Nephron (organoid): ENCODE measurements around the gene ETS1.

ENCODE experiments used
- H3K27ac Mint-ChIP-seq, 3 experiments: 2 replicates each; pipeline ENCODE4 v1.8.0; 2020; ENCODE audit warnings: mixed read lengths in 3 of 3, mild to moderate bottlenecking in 2 of 3, moderate library complexity in 1 of 3
- H3K27me3 Mint-ChIP-seq: 2 replicates; pipeline ENCODE4 v1.8.0; 2021; ENCODE audit warnings: low read depth, mild to moderate bottlenecking, moderate library complexity, mixed read lengths
- H3K36me3 Mint-ChIP-seq: 2 replicates; pipeline ENCODE4 v1.8.0; 2020; ENCODE audit warnings: low read depth, mixed read lengths
- H3K4me1 Mint-ChIP-seq: 2 replicates; pipeline ENCODE4 v1.8.0; 2020; ENCODE audit warnings: mixed read lengths
- H3K4me3 Mint-ChIP-seq, 3 experiments: 2 replicates each; pipeline ENCODE4 v1.8.0; 2020; ENCODE audit warnings: mild to moderate bottlenecking in 3 of 3, mixed read lengths in 3 of 3, moderate library complexity in 2 of 3
- H3K9me3 Mint-ChIP-seq: 2 replicates; pipeline ENCODE4 v1.8.0; 2020; ENCODE audit warnings: mixed read lengths
- TF ChIP-seq, protein P1 (sequence below), 3 experiments: fragments of 200-600 bp; sonication (generic); IDR thresholded peaks; one replicate each; pipeline ENCODE4 v1.5.0; 2021; ENCODE audit warnings: antibody characterized with exemption in 3 of 3; ENCODE audit not compliant: unreplicated experiment in 3 of 3

Gene ETS1

DNA sequence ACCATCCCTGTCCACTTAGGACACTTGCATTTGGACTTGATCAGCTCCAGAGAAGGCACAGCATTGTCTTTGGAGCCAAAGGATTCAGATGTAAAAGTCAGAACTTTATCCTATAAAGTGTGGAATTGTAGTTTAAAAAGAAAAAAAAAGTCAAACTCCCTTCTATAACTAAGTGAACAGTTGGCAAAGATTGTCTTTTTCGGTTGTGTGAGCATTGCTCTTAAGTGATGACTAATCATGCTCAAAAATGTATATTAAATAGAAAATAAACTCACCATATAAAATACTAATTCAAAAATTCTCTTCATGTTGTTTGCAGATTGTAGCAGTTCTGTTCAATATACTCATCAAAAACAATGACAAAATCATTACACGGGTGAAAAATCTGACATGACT lies 93.8 kb downstream of the ETS1 start:
- peaks cover 30% of the 10 kb centered on the region for H3K36me3 Mint-ChIP-seq
- no peak overlapping the region for H3K4me3 Mint-ChIP-seq
- TF ChIP-seq, protein P1, sequence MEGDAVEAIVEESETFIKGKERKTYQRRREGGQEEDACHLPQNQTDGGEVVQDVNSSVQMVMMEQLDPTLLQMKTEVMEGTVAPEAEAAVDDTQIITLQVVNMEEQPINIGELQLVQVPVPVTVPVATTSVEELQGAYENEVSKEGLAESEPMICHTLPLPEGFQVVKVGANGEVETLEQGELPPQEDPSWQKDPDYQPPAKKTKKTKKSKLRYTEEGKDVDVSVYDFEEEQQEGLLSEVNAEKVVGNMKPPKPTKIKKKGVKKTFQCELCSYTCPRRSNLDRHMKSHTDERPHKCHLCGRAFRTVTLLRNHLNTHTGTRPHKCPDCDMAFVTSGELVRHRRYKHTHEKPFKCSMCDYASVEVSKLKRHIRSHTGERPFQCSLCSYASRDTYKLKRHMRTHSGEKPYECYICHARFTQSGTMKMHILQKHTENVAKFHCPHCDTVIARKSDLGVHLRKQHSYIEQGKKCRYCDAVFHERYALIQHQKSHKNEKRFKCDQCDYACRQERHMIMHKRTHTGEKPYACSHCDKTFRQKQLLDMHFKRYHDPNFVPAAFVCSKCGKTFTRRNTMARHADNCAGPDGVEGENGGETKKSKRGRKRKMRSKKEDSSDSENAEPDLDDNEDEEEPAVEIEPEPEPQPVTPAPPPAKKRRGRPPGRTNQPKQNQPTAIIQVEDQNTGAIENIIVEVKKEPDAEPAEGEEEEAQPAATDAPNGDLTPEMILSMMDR (IDR thresholded peaks at IDR 0.05; ENCODE audit: unreplicated experiment in 3 of 3) = no peak
- peaks cover 63% of the 10 kb centered on the region for H3K4me1 Mint-ChIP-seq
- no peaks in the 10 kb centered on the region for H3K9me3 Mint-ChIP-seq
- H3K27ac Mint-ChIP-seq = no peak overlapping the region
- H3K27me3 Mint-ChIP-seq = no peaks in the 10 kb centered on the region

DNA sequence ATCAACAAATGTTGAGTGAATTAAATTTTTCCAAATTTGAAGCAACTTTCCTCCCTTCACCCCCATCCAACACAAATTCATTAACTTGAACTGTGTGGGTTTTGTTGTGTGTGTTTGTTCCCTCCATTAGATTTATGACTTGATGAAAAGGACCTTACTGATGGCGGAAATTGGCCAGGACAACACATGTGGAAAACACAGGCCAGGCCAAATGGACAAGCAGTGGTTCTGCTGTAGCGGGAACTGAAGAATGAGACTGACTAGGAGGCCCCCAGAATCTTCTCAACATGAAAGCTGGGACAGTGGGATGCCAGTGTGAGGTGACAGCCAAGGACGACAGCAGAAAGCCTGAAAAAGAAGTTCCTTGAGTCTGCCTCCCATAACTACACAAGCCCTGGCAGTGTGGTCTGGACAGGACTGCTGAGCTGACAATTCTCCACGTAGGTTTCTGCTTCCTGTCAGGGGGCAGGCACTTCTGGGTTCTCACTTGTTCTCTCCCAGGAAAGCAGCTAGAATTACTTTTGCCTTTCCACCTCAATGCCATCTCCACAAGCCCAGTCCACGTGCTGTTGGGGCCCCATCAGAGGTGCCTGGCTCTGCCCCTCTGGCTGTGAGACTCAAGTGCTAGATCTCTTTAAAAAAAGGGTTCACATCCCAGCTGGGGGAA lies 94.3 kb downstream of the ETS1 start:
- TF ChIP-seq, protein P1 (IDR thresholded peaks at IDR 0.05; ENCODE audit: unreplicated experiment in 3 of 3) = no peak
- H3K4me3 Mint-ChIP-seq = no peak overlapping the region
- peaks cover 61% of the 10 kb centered on the region for H3K4me1 Mint-ChIP-seq
- no peaks in the 10 kb centered on the region for H3K9me3 Mint-ChIP-seq
- H3K36me3 Mint-ChIP-seq = peaks cover 35% of the 10 kb centered on the region
- H3K27ac Mint-ChIP-seq = peak overlapping the region in 1 of 3 experiments; percentile 18
- H3K27me3 Mint-ChIP-seq = no peaks in the 10 kb centered on the region

DNA sequence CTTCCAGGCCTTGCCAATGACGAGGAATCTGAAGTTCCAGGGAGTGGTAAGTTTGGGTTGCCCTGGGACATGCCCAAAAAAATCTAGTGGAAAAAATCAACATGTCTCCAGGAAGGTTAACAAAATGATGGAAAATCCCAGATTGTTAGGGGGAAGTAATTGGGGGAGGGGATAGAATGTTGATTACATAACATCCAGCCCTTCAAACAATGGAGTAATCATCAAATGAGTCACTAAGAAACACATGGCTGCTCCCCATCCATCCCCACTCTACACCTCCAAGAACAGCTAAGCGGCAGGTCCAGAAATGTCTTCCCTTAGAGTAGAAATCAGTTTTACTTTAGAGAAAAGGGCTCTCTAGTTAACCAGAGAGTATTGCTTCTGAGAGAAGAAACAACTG lies 94.9 kb downstream of the ETS1 start:
- no peak overlapping the region for H3K4me3 Mint-ChIP-seq
- no peaks in the 10 kb centered on the region for H3K27me3 Mint-ChIP-seq
- peaks cover 55% of the 10 kb centered on the region for H3K4me1 Mint-ChIP-seq
- H3K9me3 Mint-ChIP-seq = no peaks in the 10 kb centered on the region
- H3K36me3 Mint-ChIP-seq = peaks cover 40% of the 10 kb centered on the region
- TF ChIP-seq, protein P1 (IDR thresholded peaks at IDR 0.05; ENCODE audit: unreplicated experiment in 3 of 3) = no peak
- H3K27ac Mint-ChIP-seq = peak overlapping the region in 2 of 3 experiments; percentile 21 to 38

DNA sequence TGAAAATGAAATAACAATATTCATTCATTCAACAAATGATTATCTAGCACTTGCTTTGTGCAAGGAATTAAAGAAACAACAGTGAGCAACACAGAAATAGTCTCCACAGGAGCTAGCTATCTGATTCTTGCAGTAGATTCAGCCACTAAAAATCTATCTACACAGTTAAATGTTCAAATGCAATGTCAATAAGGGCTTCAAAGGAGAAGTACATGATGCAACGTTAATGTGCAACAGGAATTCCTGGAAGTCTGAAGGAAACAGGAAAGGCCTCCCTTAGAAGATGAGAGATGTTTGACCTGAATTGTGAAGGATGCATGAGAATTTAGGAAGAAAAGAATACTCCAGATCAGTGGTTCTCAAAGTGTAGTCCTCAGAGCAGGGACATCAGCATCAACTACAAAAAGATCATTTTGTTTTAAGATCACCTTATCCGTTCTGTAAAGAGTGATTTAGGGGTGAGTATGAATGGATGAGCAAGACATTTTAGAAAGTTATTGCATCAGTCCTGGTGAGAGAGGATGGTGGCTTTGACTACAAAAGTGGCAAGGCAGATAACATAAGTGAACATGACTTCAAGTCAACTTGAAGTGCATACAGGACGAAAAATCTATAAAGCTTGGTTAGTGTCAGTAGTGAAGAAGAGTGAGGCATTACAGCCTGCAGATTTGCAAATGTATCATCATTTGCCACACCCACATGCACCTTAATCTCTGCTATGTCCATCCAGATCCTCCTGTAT lies 96.0 kb downstream of the ETS1 start:
- Mint-ChIP-seq H3K4me1 (peaks cover 44% of the 10 kb centered on the region), H3K27me3 (no peaks in the 10 kb centered on the region), H3K4me3 (no peak overlapping the region), H3K9me3 (no peaks in the 10 kb centered on the region), H3K27ac (no peak overlapping the region), H3K36me3 (peaks cover 49% of the 10 kb centered on the region)
- TF ChIP-seq, protein P1 (IDR thresholded peaks at IDR 0.05; ENCODE audit: unreplicated experiment in 3 of 3) = no peak

DNA sequence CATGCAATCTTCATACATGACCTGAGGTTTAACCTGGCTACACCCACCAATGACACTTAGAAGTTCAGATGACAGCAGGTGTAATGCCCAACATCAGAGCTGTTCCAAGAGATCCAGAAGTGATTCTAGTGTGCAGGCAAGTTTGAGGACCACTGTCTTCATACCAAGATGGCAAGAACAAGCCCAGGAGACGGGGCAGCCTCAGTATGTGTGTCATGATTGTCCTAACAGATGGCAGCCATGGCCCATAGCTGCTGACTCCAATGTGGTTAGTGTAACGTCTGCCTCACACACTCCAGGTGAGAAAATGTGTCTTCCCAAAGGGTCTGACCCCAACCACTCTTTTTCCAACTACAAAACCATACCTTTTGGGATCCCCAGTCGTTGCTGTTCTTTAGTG lies 97.3 kb downstream of the ETS1 start:
- no peak overlapping the region for H3K27ac Mint-ChIP-seq
- peaks cover 62% of the 10 kb centered on the region for H3K36me3 Mint-ChIP-seq
- TF ChIP-seq, protein P1 (IDR thresholded peaks at IDR 0.05; ENCODE audit: unreplicated experiment in 3 of 3) = no peak
- peaks cover 32% of the 10 kb centered on the region for H3K4me1 Mint-ChIP-seq
- no peaks in the 10 kb centered on the region for H3K27me3 Mint-ChIP-seq
- no peak overlapping the region for H3K4me3 Mint-ChIP-seq
- H3K9me3 Mint-ChIP-seq = no peaks in the 10 kb centered on the region
